Measurements from ENCODE around the gene DOK5. TPM values are rescaled to one million over a fixed set of nuclear protein-coding genes. Genes with fewer than 3 reads are reported as not detected.

DOK5 gene
- total and polyA plus RNA-seq, 2 donors from 2014 or later = 4.8 to 5.4 TPM

DNA sequence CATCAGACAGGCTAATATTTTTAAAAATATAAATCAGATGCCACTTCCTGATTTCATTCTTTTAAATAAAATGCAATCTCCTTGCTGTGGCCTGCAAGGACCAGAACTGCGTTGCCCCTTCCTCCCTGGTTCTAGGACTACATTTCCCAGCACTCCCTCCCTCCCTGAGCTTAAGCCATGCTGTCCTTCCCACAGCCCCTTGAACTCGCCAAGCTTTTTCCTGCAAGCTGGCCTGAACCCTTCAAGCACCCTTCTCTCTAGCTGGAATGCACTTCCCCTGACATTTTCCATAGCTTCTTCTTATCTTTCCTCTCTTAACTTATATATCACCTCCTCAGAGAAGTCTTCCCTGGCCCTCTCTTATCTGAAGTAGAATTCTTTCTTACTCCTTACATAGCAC is 6.1 kb upstream of the DOK5 start:
- Histone ChIP-seq H3K27me3 (ENCODE audit: control insufficient read depth, insufficient read depth, low read length) (no peaks in the 10 kb centered on the region), H3K9ac (ENCODE audit: low read length in 3 of 3) (no peak overlapping the region), H3K27ac (ENCODE audit: low read depth in 2 of 2, low read length in 2 of 2) (no peak overlapping the region), H3K4me1 (ENCODE audit: control insufficient read depth in 2 of 3, insufficient read depth in 2 of 3, low read depth in 1 of 3, low read length in 3 of 3) (no peaks in the 10 kb centered on the region), H3K4me3 (ENCODE audit: low read length in 3 of 3) (no peak overlapping the region), H3K9me3 (ENCODE audit: control insufficient read depth in 2 of 3, insufficient read depth in 1 of 3, low read length in 3 of 3) (no peaks in the 10 kb centered on the region), H3K36me3 (ENCODE audit: control insufficient read depth in 2 of 3, insufficient read depth in 3 of 3, low read length in 3 of 3) (no peaks in the 10 kb centered on the region)
- TF ChIP-seq, protein P1, sequence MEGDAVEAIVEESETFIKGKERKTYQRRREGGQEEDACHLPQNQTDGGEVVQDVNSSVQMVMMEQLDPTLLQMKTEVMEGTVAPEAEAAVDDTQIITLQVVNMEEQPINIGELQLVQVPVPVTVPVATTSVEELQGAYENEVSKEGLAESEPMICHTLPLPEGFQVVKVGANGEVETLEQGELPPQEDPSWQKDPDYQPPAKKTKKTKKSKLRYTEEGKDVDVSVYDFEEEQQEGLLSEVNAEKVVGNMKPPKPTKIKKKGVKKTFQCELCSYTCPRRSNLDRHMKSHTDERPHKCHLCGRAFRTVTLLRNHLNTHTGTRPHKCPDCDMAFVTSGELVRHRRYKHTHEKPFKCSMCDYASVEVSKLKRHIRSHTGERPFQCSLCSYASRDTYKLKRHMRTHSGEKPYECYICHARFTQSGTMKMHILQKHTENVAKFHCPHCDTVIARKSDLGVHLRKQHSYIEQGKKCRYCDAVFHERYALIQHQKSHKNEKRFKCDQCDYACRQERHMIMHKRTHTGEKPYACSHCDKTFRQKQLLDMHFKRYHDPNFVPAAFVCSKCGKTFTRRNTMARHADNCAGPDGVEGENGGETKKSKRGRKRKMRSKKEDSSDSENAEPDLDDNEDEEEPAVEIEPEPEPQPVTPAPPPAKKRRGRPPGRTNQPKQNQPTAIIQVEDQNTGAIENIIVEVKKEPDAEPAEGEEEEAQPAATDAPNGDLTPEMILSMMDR (IDR thresholded peaks at IDR 0.05; ENCODE audit: borderline replicate concordance, extremely low read depth, insufficient read depth) = no peak
- no peak for FAIRE-seq
- DNase-seq = no peak
- intact Hi-C loops (cut with DNase I) = no loop called here

- no peaks in the 10 kb centered on the region for H3K4me1 ChIP-seq (ENCODE audit: control insufficient read depth in 2 of 3, insufficient read depth in 2 of 3, low read depth in 1 of 3, low read length in 3 of 3)
- no peak overlapping the region for H3K9ac ChIP-seq (ENCODE audit: low read length in 3 of 3)
- TF ChIP-seq, protein P1 (IDR thresholded peaks at IDR 0.05; ENCODE audit: borderline replicate concordance, extremely low read depth, insufficient read depth) = no peak
- H3K27ac ChIP-seq (ENCODE audit: low read depth in 2 of 2, low read length in 2 of 2) = no peak overlapping the region
- H3K27me3 ChIP-seq (ENCODE audit: control insufficient read depth, insufficient read depth, low read length) = no peaks in the 10 kb centered on the region
- no peak overlapping the region for H3K4me3 ChIP-seq (ENCODE audit: low read length in 3 of 3)
- no peaks in the 10 kb centered on the region for H3K9me3 ChIP-seq (ENCODE audit: control insufficient read depth in 2 of 3, insufficient read depth in 1 of 3, low read length in 3 of 3)
- H3K36me3 ChIP-seq (ENCODE audit: control insufficient read depth in 2 of 3, insufficient read depth in 3 of 3, low read length in 3 of 3) = no peaks in the 10 kb centered on the region
- DNase-seq (no peak), FAIRE-seq (no peak)
- intact Hi-C loops (cut with DNase I) = no loop called here
Measured at GRCh38 chr20:54469952-54470351, 5.4 kb upstream of the DOK5 start.

- H3K27ac ChIP-seq (ENCODE audit: low read depth in 2 of 2, low read length in 2 of 2) = no peak overlapping the region
- no peak for FAIRE-seq
Measured at GRCh38 chr20:54470697-54471096, 4.7 kb upstream of the DOK5 start.

More at GRCh38 chr20:54470697-54471096, 4.7 kb upstream of the DOK5 start:
- Histone ChIP-seq H3K4me3 (ENCODE audit: low read length in 3 of 3) (no peak overlapping the region), H3K9me3 (ENCODE audit: control insufficient read depth in 2 of 3, insufficient read depth in 1 of 3, low read length in 3 of 3) (no peaks in the 10 kb centered on the region), H3K27me3 (ENCODE audit: control insufficient read depth, insufficient read depth, low read length) (no peaks in the 10 kb centered on the region), H3K9ac (ENCODE audit: low read length in 3 of 3) (no peak overlapping the region), H3K4me1 (ENCODE audit: control insufficient read depth in 2 of 3, insufficient read depth in 2 of 3, low read depth in 1 of 3, low read length in 3 of 3) (no peaks in the 10 kb centered on the region), H3K36me3 (ENCODE audit: control insufficient read depth in 2 of 3, insufficient read depth in 3 of 3, low read length in 3 of 3) (no peaks in the 10 kb centered on the region)
- DNase-seq = no peak
- intact Hi-C loops (cut with DNase I) = no loop called here
- TF ChIP-seq, protein P1 (IDR thresholded peaks at IDR 0.05; ENCODE audit: borderline replicate concordance, extremely low read depth, insufficient read depth) = no peak

Measured in kidney (tissue), 14 donors.